Esophagus muscularis mucosa (tissue), 4 donors: ENCODE data around the gene RBBP7. TPM values are rescaled to one million over a fixed set of nuclear protein-coding genes. Genes with fewer than 3 reads are reported as not detected.
A peak's percentile ranks its signal among the peaks of the same experiment; 100 is the strongest.

Experiments
- DNase-seq: peaks from one replicate; pipeline ENCODE4 v3.0.0-alpha.2; 2017; ENCODE audit errors: extremely low spot score
- H3K27ac ChIP-seq, 4 donors: fragments of 200-600 bp; sonication (generic); replicated peaks in 1 of 4; 1 replicate in 3 of 4; 2 replicates in 1 of 4; pipeline ENCODE4 v1.5.1; 2016 to 2019; ENCODE audit warnings: mild to moderate bottlenecking in 1 of 4
- H3K27me3 ChIP-seq, 4 donors: fragments of 200-600 bp; sonication (generic); one replicate each; pipeline versions ENCODE4 v1.5.1 to v1.6.0; 2016 to 2019
- H3K36me3 ChIP-seq, 4 donors: fragments of 200-600 bp; sonication (generic); one replicate each; pipeline ENCODE4 v1.5.1; 2016 to 2019
- H3K4me1 ChIP-seq, 4 donors: fragments of 200-600 bp; sonication (generic); one replicate each; pipeline ENCODE4 v1.5.1; 2016 to 2019
- H3K4me3 ChIP-seq, 4 donors: fragments of 200-600 bp; sonication (generic); 1 replicate in 2 of 4; 2 replicates in 2 of 4; pipeline ENCODE4 v1.5.1; 2016 to 2019; ENCODE audit warnings: mild to moderate bottlenecking in 4 of 4, moderate library complexity in 1 of 4
- H3K9me3 ChIP-seq, 4 donors: fragments of 200-600 bp; sonication (generic); 1 replicate in 3 of 4; 2 replicates in 1 of 4; pipeline ENCODE4 v1.5.1; 2016 to 2019
- CTCF ChIP-seq, 3 experiments: fragments of 200-600 bp in 2 of 3; fragments of 450-650 bp in 1 of 3; sonication (generic) in 2 of 3; IDR thresholded peaks; one replicate each; pipeline ENCODE4 v1.5.1; 2017 to 2019; ENCODE audit warnings: antibody characterized with exemption in 3 of 3, mild to moderate bottlenecking in 2 of 3, moderate library complexity in 1 of 3
- EP300 ChIP-seq: sonication (generic); formaldehyde crosslinking; IDR thresholded peaks from one replicate; pipeline ENCODE4 v1.6.1; 2017; ENCODE audit warnings: antibody characterized with exemption
- POLR2A ChIP-seq: fragments of 450-650 bp; IDR thresholded peaks from one replicate; pipeline ENCODE4 v1.6.1; 2017; ENCODE audit warnings: antibody characterized with exemption, moderate library complexity, mild to moderate bottlenecking, low read depth
- POLR2AphosphoS5 ChIP-seq, 2 donors: sonication (generic); formaldehyde crosslinking; IDR thresholded peaks; one replicate each; pipeline ENCODE4 v1.6.1; 2017; ENCODE audit warnings: antibody characterized with exemption in 2 of 2
- WGBS: methylation state at CpG from one replicate; pipeline ENCODE4 v1.1.5; 2018; 5-methylcytosine and 5-hydroxymethylcytosine counted together
- intact Hi-C: fragments of 100-400 bp; cut with DNase I; formaldehyde crosslinking; loops from one replicate; pipeline ENCODE4 v1.15.1; 2023
- total RNA-seq, 4 donors: library from RNA; depleted of rRNA; stranded (reverse); fragments of >200 nt; gene quantifications; one replicate each; pipeline versions ENCODE4 v1.1.0 to v1.2.1, GENCODE V29; 2016

Gene RBBP7
- total RNA-seq, 4 donors from 2014 or later, result 105 to 150 (median 125) TPM

- Histone ChIP-seq H3K36me3 (no peaks in the 10 kb centered on the region), H3K27me3 (no peaks in the 10 kb centered on the region), H3K4me3 (no peak overlapping the region), H3K9me3 (no peaks in the 10 kb centered on the region), H3K4me1 (peaks cover 7 to 21% (median 18%) of the 10 kb centered on the region in 4 donors), H3K27ac (no peak overlapping the region)
- TF ChIP-seq EP300, result no peak
- intact Hi-C loops, result loop anchor here (10.0 kb wide), 2 partner anchors 160 to 1020 kb away; partner anchors contain the start of genes AP1S2, CTPS2 and SYAP1
- no peak for DNase-seq
- WGBS, result 73% methylated on average over 5 of the region's 5 CpGs
These were observed 4.4 kb upstream of the RBBP7 start for GRCh38 chrX:16874458-16875095.

- no peaks in the 10 kb centered on the region for H3K9me3 ChIP-seq
- H3K27ac ChIP-seq, result no peak overlapping the region
- peaks cover 7 to 36% (median 27%) of the 10 kb centered on the region in 4 donors for H3K4me1 ChIP-seq
- no peaks in the 10 kb centered on the region for H3K27me3 ChIP-seq
- intact Hi-C loops, result loop anchor here (10.0 kb wide), 2 partner anchors 158 to 1018 kb away; partner anchors contain the start of genes AP1S2, CTPS2 and SYAP1
- no peaks in the 10 kb centered on the region for H3K36me3 ChIP-seq
- no peak overlapping the region for H3K4me3 ChIP-seq
- TF ChIP-seq EP300, result no peak
- TF ChIP-seq POLR2AphosphoS5 (IDR thresholded peaks at IDR 0.05), result no peak
- no peak for TF ChIP-seq CTCF (IDR thresholded peaks at IDR 0.05)
- no peak for TF ChIP-seq POLR2A
- DNase-seq, result no peak
- 80% methylated on average over 8 of the region's 8 CpGs for WGBS
These were observed 2.9 kb upstream of the RBBP7 start for GRCh38 chrX:16873106-16873505.

- intact Hi-C loops, result loop anchor here (10.0 kb wide), 2 partner anchors 156 to 1016 kb away; partner anchors contain the start of genes AP1S2, CTPS2 and SYAP1
- Histone ChIP-seq H3K9me3 (no peaks in the 10 kb centered on the region), H3K36me3 (no peaks in the 10 kb centered on the region), H3K4me3 (peak overlapping the region; percentile 64 to 77 (median 68)), H3K4me1 (peaks cover 11 to 53% (median 45%) of the 10 kb centered on the region in 4 donors), H3K27ac (peak overlapping the region; percentile 87 to 88 (median 88)), H3K27me3 (no peaks in the 10 kb centered on the region)
- no peak for TF ChIP-seq EP300
- DNase-seq, result no peak
- 34% methylated on average over 34 of the region's 41 CpGs for WGBS
These were observed 977 bp upstream of the RBBP7 start for GRCh38 chrX:16870862-16871815.

DNA sequence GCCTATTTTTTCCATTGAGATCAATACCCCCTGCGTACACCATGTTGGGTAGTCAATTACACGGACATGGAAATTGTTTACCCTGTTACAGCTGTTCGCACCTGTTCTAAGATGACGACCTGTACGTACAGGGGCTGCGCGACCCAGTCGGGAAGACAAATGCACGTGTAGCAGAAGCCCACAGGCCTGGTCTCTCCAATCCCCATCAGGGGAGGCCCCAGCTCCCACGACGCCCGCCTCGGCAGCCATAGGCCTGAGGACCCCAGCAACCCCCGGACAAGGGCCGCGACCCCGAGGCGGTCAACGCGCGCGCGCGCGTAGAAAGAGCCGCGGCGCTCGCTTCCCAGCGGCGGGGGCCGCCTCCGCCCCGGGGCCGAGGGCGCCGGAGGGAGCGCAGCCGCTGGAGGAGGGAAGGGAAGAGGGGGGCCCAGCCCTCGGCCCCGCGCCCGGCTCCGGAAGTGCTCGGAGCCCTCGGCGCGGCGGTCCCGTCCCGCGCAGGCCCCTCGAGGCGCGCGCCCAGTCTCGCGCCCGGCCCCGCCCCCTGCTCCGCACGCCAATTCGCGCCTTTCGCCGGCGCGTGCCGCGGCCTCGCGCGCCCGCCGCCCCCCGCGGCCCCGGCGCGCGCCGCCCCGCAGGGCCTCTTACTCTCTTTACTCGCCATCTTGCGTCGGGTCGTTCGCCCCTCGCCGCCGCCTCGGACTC, 618 bp downstream of the RBBP7 start:
- no peaks in the 10 kb centered on the region for H3K36me3 ChIP-seq
- H3K4me3 ChIP-seq, result peak overlapping the region; percentile 64 to 77 (median 68)
- DNase-seq, result no peak
- WGBS, result 39% methylated on average over 2 of the region's 92 CpGs
- H3K4me1 ChIP-seq, result peaks cover 11 to 64% (median 57%) of the 10 kb centered on the region in 4 donors
- H3K9me3 ChIP-seq, result no peaks in the 10 kb centered on the region
- TF ChIP-seq POLR2A, result no peak
- intact Hi-C loops, result loop anchor here (5.0 to 10.0 kb wide), 4 partner anchors 42 to 1015 kb away; partner anchors contain the start of genes AP1S2, CTPS2, SYAP1 and TXLNG
- peak overlapping the region; percentile 88 to 93 (median 90) for H3K27ac ChIP-seq
- H3K27me3 ChIP-seq, result no peaks in the 10 kb centered on the region

- Histone ChIP-seq H3K27me3 (no peaks in the 10 kb centered on the region), H3K27ac (peak overlapping the region; percentile 88 to 93 (median 90)), H3K36me3 (no peaks in the 10 kb centered on the region), H3K4me3 (peak overlapping the region; percentile 64 to 77 (median 68)), H3K4me1 (peaks cover 11 to 66% (median 59%) of the 10 kb centered on the region in 4 donors), H3K9me3 (no peaks in the 10 kb centered on the region)
- DNase-seq, result no peak
- TF ChIP-seq EP300 (no peak), CTCF (IDR thresholded peaks at IDR 0.05) (no peak), POLR2AphosphoS5 (IDR thresholded peaks at IDR 0.05) (no peak), POLR2A (no peak)
- intact Hi-C loops, result loop anchor here (5.0 kb wide), 2 partner anchors 42 to 82 kb away; partner anchors contain the start of gene TXLNG
- WGBS, result 48% methylated on average over 7 of the region's 7 CpGs
These were observed 1.2 kb downstream of the RBBP7 start for GRCh38 chrX:16868920-16869319.
